Stimulated activated CD4-positive, alpha-beta T cell treated with anti-CD3 and anti-CD28 coated beads, TNF-alpha, amount 100 ng/mL, for 24 hours (primary cell): ENCODE results near the gene HES3.

Experiments used
- DNase-seq, 3 experiments: peaks; one replicate each; pipeline ENCODE4 v3.0.0-alpha.2; 2020; ENCODE audit warnings: low read depth in 3 of 3

Gene HES3

DNA sequence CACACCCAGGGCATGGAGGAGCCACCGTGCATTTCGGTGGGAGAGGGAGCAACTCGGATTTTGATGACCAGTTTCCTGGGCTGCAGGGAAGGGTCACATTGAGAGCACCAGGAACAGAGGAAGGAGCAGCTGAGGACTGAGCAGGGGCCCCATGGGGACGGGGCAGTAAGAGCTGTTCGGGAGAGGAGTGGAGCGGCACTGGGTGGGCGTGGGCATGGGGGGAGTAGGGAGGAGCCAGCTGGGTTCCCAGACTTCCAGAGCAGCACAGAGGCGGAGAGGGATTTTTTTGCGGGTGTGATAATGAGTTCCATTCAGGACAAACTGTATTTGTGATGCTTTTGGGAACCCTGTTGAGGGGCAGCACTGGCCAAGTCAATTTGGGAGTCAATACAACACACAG is 34.3 kb downstream of the HES3 start:
- no peak for DNase-seq

DNA sequence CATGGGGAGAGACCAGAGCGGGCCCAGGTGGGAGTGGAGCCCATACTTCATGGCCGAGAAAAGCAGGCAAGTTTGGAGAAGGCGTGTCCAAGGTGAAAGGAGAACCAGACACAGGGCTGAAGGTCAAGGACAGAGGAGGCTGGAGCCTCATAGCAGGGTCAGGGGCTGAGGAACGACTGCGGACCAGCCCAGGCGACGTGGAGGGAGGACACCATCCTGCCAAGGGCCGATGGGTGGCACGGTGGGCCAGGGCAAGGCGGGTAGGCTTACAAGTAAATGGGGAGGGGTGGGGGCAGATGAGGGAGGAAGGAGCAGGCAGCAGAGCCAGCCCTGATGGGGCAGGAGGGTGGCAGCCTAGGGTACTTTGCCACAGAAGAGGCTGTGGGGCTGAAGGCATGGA is 35.1 kb downstream of the HES3 start:
- no peak for DNase-seq

DNA sequence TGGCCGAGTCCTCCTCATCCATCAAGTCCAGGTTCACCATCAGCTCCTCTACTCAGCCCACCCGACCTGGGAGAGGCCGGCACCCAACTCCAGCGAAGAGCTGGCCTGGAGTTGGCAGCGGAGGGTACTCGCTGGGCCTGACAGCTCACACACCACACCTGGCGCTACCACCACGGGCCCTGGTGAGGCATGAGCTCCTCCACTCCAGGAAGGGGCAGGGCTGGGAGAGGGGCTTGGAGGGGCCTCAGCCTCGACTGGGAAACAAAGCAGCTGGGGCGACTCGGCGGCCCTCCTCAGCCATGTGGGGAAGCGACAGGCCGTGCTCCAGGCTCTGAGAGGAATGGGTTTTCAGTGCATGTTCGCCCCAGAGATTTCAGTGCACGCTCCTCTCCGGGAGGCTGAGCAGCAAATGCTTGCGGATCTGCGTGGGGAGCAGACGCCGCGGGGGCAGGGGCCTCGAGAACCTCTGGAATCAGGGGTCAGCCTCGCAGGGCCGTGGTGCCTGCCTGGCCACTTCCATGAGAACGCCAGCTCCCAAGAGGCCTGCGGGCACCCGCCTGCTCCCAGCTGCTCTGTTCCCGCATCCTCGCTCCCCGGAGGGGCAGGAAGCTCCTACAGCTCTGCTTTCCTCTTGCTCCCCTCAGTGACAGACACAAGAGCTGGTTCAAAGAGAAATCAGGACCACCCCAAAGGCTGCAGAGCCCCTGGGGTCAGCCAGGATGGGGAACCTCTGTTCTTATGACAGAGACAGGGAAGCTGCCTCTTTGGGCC is 35.8 kb downstream of the HES3 start:
- no peak for DNase-seq

DNA sequence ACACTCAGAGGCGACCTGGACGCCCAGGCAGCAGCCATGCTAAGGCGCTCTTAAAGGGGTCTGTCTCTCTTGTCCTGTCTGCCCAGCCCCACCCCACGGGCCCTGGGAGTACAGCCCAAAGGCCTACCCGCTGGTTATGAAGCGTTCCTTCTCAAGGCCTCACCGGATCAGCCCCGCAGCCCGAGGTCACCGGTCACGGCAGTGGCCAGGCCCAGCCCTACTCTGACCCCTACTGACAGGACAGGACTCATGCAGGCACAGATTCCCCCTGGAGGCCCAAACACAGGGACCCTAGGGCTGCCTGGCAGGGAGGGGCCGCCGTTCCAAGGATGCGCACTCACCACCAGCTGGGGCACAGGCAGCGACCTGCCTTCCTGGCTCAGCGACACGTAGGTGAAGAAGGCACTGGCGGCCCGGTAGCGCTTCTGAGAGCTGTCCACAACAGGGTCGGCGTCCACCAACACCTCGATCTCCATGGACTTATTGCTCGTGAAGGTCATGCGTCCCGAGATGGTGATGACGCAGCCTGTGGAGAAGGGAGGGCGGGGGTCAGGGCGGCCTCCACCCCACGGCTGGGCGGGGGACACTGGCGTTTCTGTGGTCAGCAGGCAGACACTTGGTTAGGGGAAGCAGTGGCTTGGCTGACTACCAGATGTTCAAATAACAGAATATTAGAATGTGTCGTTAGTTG is 36.9 kb downstream of the HES3 start:
- no peak for DNase-seq

DNA sequence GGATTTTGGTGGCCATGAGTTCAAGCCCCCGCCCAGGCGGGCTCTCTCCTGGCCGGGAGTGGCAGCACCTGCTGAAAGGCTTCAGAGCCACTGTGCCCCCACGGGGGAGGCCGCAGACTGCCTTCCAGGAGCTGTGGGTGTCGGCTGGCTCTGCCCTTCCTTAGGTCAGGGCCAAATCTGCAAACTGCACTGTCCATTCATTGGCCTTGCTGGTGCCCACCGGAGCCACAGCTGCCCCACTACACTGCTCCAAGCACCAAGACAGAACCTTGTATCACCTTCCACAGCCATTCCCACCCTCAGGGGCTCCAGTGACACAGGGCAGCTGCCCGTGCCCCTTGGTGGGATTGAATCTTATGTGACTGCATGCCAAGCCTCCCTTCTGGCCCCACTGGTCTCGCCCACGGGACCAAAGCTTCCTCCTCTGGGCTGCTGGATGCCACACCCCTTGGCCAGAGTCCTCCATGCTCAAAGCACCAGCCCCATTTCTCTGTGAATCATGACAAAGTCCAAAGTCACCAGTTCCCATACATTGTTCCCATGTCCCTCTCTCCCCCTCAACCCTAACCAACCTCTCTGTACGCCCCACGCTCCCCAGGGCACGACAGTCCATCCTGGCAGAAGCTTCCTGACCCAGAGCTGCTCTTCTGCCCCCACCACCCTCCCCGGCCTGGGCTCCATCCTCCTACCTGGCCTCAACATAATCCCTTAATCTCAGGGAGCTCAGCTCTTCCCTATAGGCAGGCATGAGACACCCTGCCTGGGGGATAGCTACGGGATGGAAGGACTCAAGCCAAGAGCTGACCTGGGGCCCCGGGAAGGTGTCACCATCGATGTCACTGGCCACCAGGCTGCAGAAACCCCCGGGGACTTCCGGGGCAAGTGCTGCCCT is 37.8 kb downstream of the HES3 start:
- no peak for DNase-seq

DNA sequence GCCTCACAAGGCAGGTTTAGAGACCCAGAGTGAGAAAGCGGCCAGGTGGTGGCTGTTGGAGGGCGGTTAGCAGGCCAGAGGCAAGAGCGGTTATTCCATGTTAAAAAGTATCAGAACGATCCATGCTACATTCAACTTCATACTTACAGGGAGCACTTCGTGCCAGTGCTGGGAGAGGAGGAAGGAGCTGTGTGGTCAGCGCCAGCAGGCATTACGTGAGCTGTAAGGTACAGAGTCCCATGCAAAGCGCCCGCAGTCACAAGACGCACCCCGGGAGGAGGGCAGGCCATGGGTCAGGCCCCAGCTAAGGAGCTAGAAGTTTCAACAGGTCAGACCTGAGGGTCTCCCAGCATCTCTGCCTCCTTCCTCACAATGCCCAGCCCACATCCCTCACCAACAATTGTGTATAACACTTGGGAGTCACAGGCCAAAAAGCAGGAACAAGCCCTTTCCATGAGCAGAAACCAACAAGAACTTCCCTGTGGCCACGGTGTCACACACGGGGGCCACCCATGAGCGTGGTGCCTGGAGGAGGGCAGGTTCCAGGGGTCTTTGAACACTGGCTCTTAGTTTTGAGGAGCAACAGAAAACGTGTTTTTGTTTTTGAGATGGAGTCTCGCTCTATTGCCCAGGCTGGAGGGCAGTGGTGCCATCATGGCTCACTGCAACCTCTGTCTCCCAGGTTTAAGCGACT is 38.7 kb downstream of the HES3 start:
- DNase-seq, result no peak

DNA sequence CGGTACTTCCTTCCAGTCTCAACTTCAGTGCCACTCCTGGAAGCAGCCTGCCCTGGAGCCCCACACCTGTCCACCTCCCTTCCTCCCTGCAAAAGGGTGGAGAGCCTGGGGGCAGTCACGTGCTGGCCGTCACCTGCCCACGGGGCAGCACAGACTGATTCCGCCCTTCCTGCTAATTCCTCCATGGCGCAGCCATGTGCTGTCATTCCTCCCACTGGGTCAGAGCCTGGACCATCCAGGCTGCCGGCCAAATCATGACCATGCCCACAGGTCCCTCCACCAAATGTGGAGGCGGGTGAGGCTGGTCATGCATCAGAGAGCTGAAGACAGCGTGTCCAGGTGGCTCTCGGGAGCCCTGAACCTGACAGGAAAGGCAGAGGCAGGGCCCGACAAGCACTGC is 41.4 kb downstream of the HES3 start:
- no peak for DNase-seq

DNA sequence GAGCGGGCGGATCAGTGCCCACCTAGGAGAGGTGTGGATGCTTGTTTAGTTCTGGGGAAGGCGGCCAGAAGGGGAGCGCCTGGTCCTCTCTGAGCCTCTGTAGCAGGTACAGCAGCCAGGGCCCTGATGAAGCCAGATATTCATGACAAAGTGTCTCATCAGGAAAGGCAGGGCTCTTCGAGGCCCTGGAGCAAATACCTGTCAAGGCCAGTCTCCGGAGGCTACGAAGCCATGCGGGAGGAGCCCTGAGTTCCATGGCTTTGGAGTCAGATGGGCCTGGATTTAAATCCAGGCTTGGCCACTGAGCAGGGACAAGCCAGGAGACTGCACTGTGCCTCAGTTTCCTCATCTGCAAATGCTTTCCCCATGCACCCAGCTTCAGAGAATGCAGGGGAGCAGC is 42.3 kb downstream of the HES3 start:
- DNase-seq, result no peak

DNA sequence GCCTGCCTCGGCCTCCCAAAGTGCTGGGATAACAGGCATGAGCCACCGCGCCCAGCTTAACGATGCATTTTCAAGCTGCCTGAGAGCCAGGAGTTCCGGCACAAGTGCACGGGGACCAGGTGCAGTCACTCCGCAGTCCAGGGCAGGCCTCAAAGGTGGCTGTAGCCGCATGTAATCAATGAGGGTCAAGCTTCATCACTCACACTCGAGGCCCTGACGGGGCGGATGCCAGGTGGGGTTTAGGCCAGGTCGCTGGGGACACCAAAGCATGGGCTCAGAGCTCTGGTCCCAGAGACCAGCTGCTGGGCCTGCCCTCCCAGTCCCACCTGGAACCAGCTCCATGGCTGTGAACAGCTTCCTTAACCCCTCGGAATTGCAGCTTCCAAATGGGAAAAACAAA is 43.0 kb downstream of the HES3 start:
- no peak for DNase-seq

DNA sequence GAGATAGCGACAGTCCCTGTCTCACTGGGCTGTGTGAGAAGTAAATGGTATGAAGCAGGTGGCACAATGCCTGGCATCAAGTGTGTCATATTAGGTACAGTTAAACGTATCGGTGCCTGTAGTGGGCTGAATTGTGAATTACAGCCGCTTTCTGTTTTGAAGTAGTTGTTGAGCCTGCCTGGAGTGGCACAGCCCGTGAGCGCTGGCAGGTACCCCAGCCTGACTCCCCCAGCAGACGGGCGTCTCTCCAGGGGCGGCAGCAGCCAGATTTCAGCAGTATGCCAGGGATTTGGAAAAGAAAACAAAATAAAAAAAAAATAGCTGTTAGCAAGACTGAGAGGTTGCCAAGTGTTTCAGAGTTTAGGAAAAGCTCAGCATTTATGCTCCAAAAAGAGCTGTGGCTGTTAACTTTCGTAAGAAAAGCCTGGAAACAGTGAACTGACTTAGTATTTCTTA is 43.5 kb downstream of the HES3 start:
- DNase-seq, result no peak

DNA sequence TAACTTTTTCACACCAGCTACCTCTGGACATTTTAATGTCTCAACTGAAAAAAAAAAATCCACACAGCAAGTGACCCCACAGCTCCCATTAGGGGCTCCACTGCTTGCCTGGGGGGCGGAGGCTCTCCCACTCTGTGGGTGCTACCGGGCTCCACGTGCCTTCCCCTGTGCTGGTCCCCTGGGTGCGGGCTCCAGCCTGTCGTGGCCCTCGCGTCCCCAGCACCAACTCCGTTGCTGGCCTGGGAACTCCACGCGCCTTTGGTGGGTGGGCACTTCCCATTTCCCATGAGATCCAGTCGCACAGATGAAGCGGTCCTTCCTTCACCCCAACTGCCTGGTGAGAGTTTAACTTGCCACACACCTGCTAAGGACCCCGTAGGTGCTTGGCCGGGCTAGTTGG is 44.0 kb downstream of the HES3 start:
- no peak for DNase-seq

DNA sequence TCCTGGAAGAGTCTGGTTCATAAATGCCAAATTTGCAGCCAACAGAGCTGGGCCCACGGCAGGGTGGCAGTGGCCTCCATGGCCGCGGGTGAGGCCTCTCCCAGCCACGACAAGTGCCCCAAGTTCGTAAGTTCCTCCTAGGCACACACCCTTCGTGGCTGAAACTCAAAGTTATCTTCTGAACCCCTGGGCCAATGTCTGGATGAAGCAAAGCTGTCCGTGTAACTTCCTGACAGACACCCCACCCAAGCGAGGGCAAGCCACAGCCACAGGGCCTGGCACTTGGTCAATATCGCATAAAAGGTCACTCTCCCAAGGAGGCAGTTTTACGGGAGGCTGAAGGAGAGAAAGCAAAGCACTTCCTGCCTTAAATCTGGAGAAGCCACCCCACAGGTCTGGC is 44.7 kb downstream of the HES3 start:
- DNase-seq, result no peak

DNA sequence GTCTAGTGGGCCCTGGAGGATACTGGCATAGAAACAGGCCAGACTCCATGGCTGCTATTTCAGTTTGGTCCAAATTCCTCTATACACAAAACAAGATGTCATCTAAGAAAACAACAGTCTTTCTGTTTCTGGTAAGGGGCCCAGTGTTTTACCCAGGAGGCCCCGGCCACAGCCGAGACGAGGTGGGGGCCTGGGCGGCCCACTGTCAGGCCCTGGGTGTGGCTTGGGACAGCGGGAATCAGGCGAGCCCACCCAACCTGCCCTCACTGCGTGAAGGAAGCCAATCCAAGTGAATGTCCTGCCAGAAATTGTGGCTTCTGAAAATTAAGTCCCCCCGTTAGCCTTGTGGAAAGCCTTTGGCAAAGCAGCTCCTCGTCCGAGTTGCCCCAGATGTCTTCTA is 48.1 kb downstream of the HES3 start:
- no peak for DNase-seq

DNA sequence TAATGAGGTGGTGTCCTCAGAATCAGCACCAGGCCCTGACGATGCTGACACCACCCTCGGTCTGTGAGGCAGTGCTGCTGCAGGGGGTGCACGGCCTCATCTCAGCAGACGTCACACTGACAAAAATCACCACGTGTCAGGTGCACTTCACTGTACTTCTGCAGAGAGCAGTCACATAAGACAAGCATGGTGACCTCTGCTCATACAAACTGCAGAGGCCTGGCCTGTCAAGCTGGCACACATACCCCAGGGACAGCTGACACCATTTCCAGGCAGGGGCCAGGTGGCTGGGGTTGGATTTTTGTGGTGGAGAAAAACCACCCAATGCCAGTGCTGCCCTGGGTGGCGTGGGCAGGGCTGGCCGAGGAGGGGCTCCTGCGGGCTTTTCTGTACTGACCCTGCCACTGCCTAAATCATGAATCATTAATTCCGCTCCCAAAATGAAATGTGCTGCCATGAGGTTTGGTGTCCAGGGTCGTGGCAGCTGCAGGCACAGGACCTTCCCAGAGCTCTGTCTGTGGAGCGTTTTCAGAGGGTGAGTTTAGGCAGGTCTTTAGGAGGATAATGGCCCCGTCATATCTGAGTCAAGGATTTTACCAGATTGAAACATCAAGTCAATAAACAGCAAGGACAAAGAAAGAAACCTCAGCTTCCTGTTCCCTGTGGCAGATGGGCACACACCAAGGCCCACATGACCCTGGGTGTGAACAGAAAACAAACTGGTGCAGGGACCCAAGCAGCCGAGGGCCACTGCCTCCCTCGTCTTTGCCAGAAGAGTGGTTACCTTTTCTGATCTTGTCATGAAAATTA is 50.3 kb downstream of the HES3 start:
- no peak for DNase-seq

DNA sequence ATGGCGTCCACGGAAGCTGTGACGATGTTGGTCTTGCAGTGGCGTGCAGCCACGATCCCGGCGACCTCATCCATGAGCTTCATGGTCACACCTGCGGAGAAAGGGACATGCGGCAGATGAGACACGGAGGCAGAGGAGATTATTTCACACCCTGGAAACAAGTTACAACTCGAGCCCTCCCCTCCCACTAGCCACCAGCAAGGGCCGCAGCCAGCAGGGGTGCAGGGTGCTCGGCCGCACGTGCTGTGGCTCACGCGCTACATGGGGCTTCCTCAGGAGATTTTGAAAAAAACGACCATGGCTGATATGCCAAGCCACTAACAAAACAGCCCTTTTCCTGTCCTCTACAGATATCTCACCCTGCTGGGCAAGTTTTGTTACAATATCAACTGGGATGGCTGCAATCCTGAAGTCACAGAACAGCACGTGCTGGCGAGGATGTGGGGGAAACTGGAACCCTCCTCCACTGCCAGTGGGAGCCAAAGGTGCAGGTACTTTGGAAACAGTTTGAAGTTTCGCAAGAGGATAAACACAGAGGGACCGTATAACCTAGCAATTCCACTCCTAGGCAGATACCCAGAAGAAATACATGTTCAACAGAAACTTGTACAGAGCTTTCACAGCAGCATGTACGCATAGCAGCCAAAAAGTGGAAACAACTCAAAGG is 51.0 kb downstream of the HES3 start:
- no peak for DNase-seq
